Fibroblast of peridontal ligament (primary cell): ENCODE data around the gene MBNL2.

Source experiments
- DNase-seq: peaks from one replicate; pipeline ENCODE4 v3.0.0-alpha.2; 2010; ENCODE audit errors: extremely low read depth

MBNL2 gene

DNA sequence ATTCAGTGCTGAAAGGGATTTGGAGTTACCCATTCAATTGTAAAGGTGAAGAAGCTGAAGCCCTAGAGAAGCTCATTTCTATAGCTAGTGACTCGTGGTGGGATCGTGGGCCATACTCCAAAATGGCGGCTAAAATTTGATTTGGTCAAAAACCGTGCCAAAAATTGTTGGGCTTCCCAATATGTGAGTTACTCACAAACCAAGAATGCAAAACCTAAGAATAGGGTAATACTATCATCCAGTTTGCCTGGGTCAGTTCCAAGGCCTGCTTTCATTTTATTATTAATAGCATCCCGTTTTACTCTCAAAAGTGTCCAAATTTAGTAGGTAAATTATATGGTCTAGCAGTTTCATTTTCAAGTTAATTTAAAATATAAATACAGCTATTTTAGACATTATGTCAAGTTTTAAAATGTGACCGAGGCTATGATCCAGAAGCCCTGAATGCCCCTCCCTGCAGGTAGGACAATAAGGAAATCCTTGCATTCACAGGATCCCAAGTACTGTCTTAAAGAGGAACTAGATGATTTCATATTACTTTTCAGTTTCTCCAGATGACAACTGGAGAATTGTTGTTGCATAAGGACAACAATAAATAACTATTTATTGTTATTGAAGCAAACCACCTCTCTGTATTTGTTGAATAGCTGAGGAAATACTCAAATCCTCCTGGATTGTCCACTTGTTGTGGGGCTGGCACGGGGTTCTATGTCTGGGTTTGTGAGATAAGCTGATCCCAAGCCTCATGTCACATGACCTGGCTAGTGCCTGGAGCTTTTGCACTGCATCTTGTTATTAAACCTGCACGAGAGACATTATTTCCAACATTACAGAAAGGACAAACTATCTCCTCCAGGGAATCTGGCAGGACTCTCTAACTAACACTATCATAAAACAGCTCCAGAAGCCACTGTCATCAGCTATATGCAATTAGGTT, 200.3 kb downstream of the MBNL2 start:
- no peak for DNase-seq

GRCh38 chr13:97423300-97424045, 201.3 kb downstream of the MBNL2 start:
- DNase-seq, result no peak

DNA sequence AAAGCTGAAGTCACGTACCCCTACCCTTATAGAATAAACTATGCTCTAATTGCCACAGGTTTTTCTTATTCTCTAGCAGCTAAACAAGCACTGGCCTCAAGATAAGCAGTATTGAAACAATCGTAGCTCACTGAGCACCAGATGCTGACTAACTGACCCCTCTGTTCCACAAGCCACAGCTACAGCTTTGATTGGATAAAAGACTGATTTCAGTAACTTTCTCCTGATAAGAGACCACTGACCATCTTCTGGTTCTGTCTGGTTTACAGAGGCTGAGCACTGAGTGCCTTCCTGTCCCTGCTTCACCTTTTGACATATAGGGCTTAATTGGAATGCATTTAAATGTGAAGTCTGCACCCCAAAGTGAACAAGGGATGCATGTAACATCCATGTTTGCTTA, 203.5 kb downstream of the MBNL2 start:
- DNase-seq, result no peak

DNA sequence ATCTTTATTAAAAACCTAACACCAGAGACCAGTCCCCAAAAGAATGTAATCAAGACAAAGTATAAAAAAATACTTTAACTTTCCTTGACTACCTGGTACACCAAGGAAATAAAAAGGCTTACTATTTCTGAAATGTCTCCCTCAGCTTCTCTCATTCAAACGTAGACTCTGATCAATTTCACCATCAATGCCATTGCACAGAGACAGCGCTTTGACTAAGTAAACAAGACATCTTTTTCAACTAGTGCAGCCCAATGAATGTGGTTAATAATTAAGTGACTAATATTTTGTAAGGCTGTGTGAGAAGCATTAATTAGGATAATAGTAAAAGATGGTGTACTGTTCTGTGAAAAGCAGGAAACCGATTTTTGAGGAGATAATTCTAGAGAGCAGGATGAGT, 204.6 kb downstream of the MBNL2 start:
- no peak for DNase-seq

- peak; percentile 49 for DNase-seq
Observed at GRCh38 chr13:97429681-97430081, 207.5 kb downstream of the MBNL2 start.

DNA sequence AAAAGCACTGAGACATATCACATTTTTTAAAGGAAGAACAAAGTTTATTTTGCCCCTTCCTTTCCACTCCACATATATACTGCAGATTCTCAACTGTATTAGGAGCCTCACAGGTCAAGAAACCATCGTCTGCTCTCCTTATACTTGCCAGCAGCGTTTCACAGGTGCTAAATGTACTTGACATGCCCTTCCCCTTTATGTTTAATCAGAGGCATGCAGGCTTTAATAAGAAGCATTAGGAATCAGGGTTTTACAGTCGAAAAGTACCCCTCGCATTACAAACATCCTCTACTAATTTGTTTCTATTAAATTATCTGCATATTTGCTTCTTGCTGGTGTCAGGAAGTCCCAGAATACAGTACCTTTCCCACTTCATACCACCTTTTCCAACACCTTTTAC, 208.2 kb downstream of the MBNL2 start:
- DNase-seq, result no peak

GRCh38 chr13:97431171-97431764, 209.1 kb downstream of the MBNL2 start:
- DNase-seq, result no peak

DNA sequence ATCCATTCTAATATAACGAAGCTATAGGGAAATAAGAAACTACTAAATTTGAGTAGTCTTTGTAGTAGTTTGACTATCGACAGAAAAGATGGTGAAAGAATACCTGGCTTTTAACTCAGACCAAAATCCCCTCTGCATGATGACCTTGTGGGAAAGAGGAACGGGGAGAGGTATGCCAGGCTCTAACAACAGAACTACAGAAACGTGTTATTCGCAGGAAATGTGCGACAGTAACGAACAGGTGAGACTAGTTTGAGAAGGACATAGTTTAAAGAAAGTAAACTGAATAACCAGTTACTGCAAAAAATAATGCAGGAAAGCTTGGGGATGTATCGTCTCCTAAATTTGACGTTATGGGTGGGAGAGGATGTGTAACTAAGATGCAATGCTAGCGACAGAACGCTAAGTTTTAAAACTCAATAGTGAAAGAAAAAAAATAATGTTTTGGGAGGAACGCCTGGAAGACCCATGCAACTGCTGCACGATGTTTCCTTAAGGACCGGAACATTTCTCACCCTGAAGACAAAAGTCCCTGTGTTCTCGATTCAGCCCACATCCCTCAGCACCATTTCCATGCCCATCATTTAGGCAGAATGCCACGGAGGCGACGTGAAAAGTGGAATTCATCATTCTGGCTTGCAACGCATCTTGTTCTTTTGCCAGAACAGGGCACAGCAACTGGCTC, 210.2 kb downstream of the MBNL2 start:
- DNase-seq, result no peak

DNA sequence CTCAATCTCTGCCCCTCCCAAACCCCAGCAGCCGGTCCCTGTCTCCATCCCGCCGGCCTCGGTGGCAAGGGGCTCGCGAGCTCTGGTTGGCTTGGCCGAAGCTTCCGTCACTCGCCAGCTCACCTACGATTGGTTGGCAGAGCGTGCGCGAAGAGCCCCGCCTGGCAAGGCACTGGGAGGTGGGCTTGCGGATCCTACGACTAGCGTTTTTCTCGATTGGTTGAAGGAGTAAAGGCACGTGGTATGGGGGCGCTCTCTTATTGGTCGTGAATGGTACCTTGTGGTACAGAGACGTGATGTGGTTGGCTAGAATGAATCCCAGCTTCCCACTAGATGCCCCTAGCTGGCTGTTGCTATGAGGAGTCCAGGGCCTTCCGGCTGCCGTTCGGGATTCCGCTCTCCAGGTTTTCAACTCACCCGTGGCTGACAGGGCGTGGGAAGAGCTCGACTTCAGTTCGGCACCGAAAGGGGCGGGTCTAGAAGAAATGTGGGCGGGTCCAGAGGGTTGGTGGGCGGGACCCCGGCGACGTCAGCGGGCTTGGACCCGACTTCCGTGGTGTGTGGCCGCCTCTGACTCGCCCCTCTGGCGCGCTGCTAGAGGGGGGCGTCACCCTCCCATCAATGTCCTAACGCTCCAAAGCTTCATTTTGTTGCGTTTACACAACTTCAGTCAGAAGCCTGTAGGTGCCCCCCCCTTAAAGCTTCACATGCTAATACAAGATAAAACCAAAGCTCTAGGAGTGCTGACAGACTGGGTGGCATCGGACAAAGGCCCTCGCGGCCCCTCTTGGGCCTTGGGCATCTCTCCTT, 211.0 kb downstream of the MBNL2 start:
- peak; percentile 100 for DNase-seq

- DNase-seq, result peak; percentile 88
Observed at GRCh38 chr13:97433727-97434396, 211.7 kb downstream of the MBNL2 start, which contains the start of gene RAP2A. RAP2A (plus strand) TSS chr13:97434169; CDS start chr13:97434471, 302 bp downstream.

GRCh38 chr13:97434397-97435201, 212.5 kb downstream of the MBNL2 start:
- peak; percentile 28 for DNase-seq

DNA sequence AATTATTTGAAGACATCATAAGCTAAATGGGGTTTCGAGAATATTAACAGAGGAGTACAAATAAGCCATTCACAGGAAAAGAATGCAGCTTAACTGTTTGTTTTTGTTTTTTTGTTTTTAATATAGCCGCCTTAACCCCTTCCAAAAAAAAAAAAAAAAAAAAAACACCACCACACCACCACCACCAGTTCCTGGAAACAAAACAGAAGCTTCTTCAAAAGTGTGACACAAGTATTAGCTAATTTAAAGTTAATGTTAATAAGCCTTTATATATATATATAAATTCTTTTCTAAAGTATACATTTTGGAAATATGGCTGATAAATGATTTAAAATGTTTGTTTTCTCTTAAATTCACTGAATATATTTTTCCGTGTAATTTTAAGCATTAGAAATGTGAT, 213.2 kb downstream of the MBNL2 start:
- DNase-seq, result no peak

DNA sequence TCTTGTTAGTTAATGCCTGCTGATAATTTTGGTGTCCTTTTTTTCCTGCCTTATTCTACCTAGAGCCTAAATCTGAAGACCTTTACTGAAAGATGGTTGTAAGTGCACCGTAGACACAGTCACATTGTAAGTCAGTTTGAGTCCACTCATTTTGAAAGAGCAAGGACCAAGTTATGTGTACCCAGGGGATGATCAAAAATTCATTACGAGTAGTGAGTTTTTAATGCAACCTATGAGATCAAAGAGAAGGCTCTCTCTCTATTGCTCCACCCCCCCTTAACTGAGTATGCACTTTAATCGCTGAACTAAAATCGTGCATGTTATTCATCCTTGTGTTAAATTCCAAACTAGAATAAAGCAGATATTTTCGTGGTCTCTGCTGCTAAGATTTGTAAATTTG, 213.7 kb downstream of the MBNL2 start:
- no peak for DNase-seq

- no peak for DNase-seq
Observed at GRCh38 chr13:97436845-97437244, 214.7 kb downstream of the MBNL2 start.

DNA sequence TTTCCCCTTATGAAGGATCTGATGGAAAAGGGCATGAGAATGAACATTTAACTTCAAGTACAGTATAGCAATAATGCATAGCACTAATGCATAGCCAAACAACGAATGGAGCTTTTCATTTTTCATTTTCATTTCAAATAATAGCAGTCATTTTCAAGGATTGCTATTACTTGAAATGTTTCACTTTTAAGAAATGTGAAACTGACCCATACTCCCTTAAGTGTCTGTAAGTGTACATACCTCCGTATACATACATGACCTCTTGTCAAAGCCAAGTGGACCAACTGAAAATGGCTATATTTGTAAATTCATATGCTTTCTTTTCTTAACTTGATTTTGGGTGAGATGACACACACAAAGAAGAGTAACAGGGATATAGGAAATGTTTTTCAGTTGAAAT, 215.6 kb downstream of the MBNL2 start:
- no peak for DNase-seq

GRCh38 chr13:97438856-97439595, 216.9 kb downstream of the MBNL2 start:
- DNase-seq, result no peak

DNA sequence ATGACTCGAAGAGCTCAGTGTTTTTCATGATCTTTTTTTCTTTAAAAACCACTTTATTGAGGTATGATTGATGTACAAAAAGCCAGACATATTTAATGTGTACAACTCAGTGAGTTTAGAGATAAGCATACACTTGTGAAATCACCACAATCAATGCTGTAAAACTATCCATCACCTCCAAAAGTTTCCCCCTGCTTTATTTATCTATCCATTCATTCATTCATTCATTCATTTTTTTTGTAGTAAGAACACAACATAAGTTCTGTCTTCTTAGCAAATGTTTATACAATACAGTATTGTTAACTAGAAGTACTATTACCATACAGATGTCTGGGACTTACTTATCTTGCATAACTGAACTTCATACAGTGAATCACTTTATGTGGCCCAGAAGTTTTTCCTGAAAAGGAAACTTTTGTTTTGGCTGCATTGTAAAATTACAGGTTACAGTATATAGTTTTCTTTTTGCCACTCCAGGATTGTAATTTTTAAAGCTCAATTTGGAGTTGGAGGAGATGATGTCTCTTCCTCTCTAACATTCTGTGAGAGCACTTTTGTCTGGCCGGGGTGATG, 218.6 kb downstream of the MBNL2 start:
- DNase-seq, result peak; percentile 21

DNA sequence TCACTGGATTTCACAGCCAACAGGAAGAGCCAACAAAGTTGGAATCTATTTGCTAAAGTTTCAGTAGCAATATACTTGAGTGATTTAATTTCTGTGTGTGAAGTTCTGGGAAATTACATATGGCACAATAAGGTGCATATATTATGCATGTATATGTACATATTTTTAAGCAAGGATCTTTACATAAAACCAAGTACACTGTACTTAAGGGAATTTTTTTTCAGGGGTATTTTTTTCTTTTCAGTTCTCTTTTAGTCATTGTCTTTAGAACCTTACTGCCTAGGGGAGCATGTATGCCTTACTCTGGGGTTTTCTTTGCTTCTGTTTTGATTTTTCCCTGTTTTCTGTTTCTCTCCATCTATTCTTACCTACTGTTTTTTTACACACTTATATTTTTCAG, 219.2 kb downstream of the MBNL2 start:
- no peak for DNase-seq
